IPS-18c (cell line): ENCODE results near the gene PACS1.

Experiments
- H3K4me3 ChIP-seq: 2 replicates; pipeline ENCODE4 v1.7.0; 2013; ENCODE audit warnings: low read depth, mild to moderate bottlenecking, low read length, moderate library complexity; ENCODE audit not compliant: insufficient read depth
- H3K9me3 ChIP-seq: one replicate; pipeline ENCODE4 v1.6.1; 2013; ENCODE audit warnings: mild to moderate bottlenecking, low read length, moderate library complexity; ENCODE audit not compliant: control insufficient read depth, insufficient read depth

The PACS1 gene

GRCh38 chr11:66262696-66263095, 192.6 kb downstream of the PACS1 start:
- Histone ChIP-seq H3K4me3 (no peak overlapping the region), H3K9me3 (peaks cover 2% of the 10 kb centered on the region)

- Histone ChIP-seq H3K4me3 (no peak overlapping the region), H3K9me3 (peaks cover 2% of the 10 kb centered on the region)
These were observed 193.2 kb downstream of the PACS1 start for GRCh38 chr11:66263231-66263630.

GRCh38 chr11:66263785-66264184, 193.7 kb downstream of the PACS1 start:
- H3K9me3 ChIP-seq, result peaks cover 2% of the 10 kb centered on the region
- H3K4me3 ChIP-seq, result no peak overlapping the region

- H3K9me3 ChIP-seq, result peaks cover 2% of the 10 kb centered on the region
These were observed 194.3 kb downstream of the PACS1 start for GRCh38 chr11:66264383-66264782.

GRCh38 chr11:66264914-66265313, 194.8 kb downstream of the PACS1 start:
- H3K9me3 ChIP-seq, result peaks cover 2% of the 10 kb centered on the region
- H3K4me3 ChIP-seq, result no peak overlapping the region

More at GRCh38 chr11:66264383-66264782, 194.3 kb downstream of the PACS1 start:
- H3K4me3 ChIP-seq, result no peak overlapping the region

GRCh38 chr11:66265531-66266377, 195.7 kb downstream of the PACS1 start:
- peaks cover 2% of the 10 kb centered on the region for H3K9me3 ChIP-seq
- no peak overlapping the region for H3K4me3 ChIP-seq

GRCh38 chr11:66266378-66267038, 196.4 kb downstream of the PACS1 start:
- no peak overlapping the region; the same call in 1 of the 2 replicates for H3K4me3 ChIP-seq
- peaks cover 2% of the 10 kb centered on the region for H3K9me3 ChIP-seq

- no peaks in the 10 kb centered on the region for H3K9me3 ChIP-seq
- H3K4me3 ChIP-seq, result peak overlapping the region; percentile 61
These were observed 196.9 kb downstream of the PACS1 start for GRCh38 chr11:66267039-66267378.

- H3K9me3 ChIP-seq, result no peaks in the 10 kb centered on the region
- H3K4me3 ChIP-seq, result peak overlapping the region; percentile 61
These were observed 197.5 kb downstream of the PACS1 start for GRCh38 chr11:66267379-66268243.

- Histone ChIP-seq H3K9me3 (no peaks in the 10 kb centered on the region), H3K4me3 (peak within 1 kb of the TSS; percentile 89)
These were observed 198.3 kb downstream of the PACS1 start, which contains the start of gene RAB1B for GRCh38 chr11:66268244-66268951. RAB1B (plus strand) TSS chr11:66268639; CDS start chr11:66268680, 41 bp downstream.

GRCh38 chr11:66268952-66269905, 199.2 kb downstream of the PACS1 start:
- H3K4me3 ChIP-seq, result peak overlapping the region; percentile 89

GRCh38 chr11:66271816-66272215, 201.7 kb downstream of the PACS1 start:
- Histone ChIP-seq H3K4me3 (no peak overlapping the region), H3K9me3 (no peaks in the 10 kb centered on the region)

More at GRCh38 chr11:66268952-66269905, 199.2 kb downstream of the PACS1 start:
- H3K9me3 ChIP-seq, result no peaks in the 10 kb centered on the region

GRCh38 chr11:66272596-66272995, 202.5 kb downstream of the PACS1 start:
- Histone ChIP-seq H3K9me3 (no peaks in the 10 kb centered on the region), H3K4me3 (no peak overlapping the region)

- H3K4me3 ChIP-seq, result no peak overlapping the region
- no peaks in the 10 kb centered on the region for H3K9me3 ChIP-seq
These were observed 204.1 kb downstream of the PACS1 start for GRCh38 chr11:66274219-66274618.

GRCh38 chr11:66275396-66275795, 205.3 kb downstream of the PACS1 start:
- no peaks in the 10 kb centered on the region for H3K9me3 ChIP-seq
- H3K4me3 ChIP-seq, result no peak overlapping the region
